K562 (cell line): Measurements from ENCODE around the gene PIP4K2A.

Experiments
- HNRNPL ChIP-seq: fragments of 200-400 bp; formaldehyde crosslinking; IDR thresholded peaks from 2 replicates; pipeline ENCODE4 v1.6.1; 2017; ENCODE audit warnings: low read depth, mild to moderate bottlenecking, low read length
- ZNF24 ChIP-seq: fragments of 450-650 bp; IDR thresholded peaks from 2 replicates; pipeline ENCODE4 v1.6.1; 2016
- ZNF561 ChIP-seq: fragments of 450-650 bp; formaldehyde crosslinking; conservative IDR thresholded peaks from 2 replicates; pipeline ENCODE4 v1.4.0; 2020; ENCODE audit warnings: mild to moderate bottlenecking, moderate library complexity

- TF ChIP-seq HNRNPL = no peak
- no peak for TF ChIP-seq ZNF24
- TF ChIP-seq ZNF561 = no peak
Measured at GRCh38 chr10:22534849-22535604, 179.4 kb downstream of the PIP4K2A start.
